ENCODE results near the gene TGM1.

The TGM1 gene

DNA sequence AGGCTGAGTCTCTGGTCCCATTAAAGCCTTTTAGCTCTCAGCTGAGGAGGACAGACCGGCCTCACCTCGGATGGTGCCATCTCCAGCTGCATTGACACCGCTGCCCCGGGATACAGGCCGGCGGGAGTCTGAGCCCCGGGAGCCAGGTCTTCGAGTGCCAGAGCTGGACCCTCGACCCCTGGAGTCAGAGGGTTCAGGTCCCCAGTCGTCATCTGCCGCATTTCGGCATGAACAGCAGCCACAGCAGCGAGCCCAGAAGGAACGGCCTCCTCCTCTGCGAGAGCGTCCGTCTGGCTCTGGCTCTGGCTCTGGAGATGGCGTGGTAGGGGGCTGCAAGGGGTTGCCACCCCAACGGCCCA is 1.0 kb downstream of the TGM1 start:
- no peak for DNase-seq (ENCODE audit: insufficient read length, low spot score)
- TF ChIP-seq, protein P1, sequence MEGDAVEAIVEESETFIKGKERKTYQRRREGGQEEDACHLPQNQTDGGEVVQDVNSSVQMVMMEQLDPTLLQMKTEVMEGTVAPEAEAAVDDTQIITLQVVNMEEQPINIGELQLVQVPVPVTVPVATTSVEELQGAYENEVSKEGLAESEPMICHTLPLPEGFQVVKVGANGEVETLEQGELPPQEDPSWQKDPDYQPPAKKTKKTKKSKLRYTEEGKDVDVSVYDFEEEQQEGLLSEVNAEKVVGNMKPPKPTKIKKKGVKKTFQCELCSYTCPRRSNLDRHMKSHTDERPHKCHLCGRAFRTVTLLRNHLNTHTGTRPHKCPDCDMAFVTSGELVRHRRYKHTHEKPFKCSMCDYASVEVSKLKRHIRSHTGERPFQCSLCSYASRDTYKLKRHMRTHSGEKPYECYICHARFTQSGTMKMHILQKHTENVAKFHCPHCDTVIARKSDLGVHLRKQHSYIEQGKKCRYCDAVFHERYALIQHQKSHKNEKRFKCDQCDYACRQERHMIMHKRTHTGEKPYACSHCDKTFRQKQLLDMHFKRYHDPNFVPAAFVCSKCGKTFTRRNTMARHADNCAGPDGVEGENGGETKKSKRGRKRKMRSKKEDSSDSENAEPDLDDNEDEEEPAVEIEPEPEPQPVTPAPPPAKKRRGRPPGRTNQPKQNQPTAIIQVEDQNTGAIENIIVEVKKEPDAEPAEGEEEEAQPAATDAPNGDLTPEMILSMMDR (IDR thresholded peaks at IDR 0.05; ENCODE audit: insufficient read depth, missing control alignments), result no peak
- FAIRE-seq, result no peak

DNA sequence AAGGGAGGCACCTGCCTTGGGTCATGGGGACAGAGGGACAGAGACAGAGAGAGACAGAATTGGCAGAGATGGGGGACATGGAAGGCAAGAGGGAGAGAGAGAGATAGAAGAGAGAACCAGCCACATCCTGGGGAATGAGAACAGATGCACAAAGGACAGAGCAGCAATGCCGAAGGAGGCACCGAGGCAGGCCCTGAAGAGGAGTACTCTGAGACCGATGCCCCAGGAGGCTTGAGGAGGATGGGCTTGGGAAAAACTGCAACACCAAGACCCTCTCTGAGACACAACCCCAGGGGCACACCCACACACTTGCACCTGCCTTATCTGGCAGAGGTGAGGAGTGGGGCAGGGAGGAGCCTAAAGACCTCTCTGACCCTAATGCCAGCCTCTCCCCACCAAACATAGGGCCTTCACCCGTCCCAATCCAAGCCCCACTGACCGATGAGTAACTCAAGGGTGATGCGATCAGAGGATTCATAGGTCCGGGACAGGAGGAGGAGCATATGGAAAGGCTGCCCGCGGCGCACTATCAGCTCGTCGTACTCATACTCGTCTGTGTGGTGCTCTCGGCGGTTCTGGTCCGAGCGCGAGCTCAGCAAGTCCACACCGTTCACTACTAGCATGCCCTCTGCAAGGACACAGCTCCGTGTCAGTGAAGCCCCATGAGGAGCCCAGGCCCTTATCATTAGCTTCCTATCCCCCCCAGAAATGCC is 1.6 kb downstream of the TGM1 start:
- no peak for FAIRE-seq
- DNase-seq (ENCODE audit: insufficient read length, low spot score), result no peak
- TF ChIP-seq, protein P1 (IDR thresholded peaks at IDR 0.05; ENCODE audit: insufficient read depth, missing control alignments), result no peak

DNA sequence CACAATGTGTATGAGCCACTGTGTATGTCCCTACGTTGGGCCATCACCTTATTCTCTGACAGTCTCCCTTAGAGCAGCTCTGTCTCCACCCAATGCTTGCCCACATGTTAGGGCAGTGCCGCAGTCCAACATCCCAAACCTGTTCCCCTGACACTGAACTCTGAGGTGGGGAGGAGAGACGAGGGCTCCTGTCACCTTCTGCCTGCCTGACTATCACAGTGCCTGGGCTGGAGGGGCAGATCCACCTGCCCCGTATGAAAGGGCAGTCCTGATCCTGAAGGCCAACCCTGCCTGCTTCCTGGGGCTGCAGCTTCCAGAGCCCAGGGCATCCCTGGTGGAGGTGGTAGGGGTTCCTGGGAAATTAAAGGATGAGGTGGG is 2.2 kb downstream of the TGM1 start:
- TF ChIP-seq, protein P1 (IDR thresholded peaks at IDR 0.05; ENCODE audit: insufficient read depth, missing control alignments), result no peak
- DNase-seq (ENCODE audit: insufficient read length, low spot score), result no peak
- FAIRE-seq, result no peak

DNA sequence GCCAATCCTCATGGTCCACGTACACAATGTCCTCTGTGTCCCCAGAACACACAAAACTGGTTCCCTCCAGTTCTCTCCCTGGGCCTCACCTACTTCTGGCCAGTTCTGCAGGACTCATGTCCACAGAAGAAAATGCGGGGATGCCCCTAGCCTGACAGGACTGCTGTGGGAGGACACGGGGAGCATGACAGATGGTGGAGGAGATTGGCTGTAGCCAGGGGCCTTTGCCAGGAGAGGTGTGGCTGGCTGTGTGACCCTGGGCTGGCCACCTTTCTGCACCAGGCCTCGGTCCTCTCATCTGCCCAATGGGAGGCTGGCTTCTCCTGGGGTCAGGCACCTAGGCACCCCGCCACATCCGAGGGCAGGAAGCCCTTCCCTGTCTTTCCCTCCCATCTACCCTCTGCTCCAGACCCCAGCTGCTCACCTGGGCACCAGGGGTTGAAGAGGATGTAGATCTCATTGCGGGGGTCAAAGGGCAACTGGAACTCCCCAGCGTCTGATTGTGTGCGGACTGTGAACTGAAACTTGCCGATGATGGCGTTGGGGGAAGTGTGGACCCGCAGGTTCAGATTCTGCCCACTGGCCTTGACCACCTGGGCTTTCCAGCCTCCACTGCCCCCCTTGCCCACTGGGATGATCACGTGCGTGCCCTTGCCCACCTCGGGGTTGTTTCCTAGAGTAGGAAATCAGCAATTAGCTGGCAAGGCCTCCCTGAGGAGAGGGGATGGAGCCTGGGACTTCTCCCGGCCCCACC is 2.8 kb downstream of the TGM1 start:
- FAIRE-seq (no peak), DNase-seq (ENCODE audit: insufficient read length, low spot score) (no peak)
- TF ChIP-seq, protein P1 (IDR thresholded peaks at IDR 0.05; ENCODE audit: insufficient read depth, missing control alignments), result no peak

DNA sequence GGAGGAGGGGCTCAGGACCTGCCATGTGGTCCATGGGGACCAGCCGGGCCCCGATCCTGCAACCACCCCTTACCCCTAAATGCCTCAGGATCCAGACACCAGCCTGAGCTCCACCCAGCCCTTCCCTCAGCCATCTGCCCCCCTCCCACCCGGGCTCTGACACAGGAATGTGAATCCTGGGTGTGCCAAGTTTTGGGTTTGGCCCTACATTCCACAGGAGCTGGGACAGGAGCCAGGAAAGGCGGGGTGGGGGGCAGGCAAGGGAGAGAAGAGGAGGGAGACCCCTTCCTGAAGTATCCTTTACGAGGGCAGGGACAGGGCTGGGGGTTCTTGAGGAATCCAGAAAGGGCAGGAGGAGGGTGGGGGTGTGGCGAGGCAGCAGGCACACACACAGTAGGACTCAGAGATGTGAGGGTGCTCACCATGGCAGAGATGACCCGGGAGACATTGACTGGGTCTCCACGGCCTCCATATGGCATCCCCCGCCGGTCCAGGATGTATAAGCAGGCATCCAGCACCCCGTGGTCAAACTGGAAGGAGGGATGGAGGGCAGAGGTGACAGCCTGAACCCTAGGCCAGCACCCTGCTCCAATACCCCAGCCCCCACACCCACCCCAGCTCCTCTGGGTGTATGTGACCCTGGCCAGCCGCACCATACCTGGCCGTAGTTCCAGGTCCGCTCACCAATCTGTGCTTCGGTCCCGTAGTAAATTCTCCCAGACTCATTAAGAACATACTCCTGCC is 3.5 kb downstream of the TGM1 start:
- DNase-seq (ENCODE audit: insufficient read length, low spot score) (no peak), FAIRE-seq (no peak)
- TF ChIP-seq, protein P1 (IDR thresholded peaks at IDR 0.05; ENCODE audit: insufficient read depth, missing control alignments), result no peak

DNA sequence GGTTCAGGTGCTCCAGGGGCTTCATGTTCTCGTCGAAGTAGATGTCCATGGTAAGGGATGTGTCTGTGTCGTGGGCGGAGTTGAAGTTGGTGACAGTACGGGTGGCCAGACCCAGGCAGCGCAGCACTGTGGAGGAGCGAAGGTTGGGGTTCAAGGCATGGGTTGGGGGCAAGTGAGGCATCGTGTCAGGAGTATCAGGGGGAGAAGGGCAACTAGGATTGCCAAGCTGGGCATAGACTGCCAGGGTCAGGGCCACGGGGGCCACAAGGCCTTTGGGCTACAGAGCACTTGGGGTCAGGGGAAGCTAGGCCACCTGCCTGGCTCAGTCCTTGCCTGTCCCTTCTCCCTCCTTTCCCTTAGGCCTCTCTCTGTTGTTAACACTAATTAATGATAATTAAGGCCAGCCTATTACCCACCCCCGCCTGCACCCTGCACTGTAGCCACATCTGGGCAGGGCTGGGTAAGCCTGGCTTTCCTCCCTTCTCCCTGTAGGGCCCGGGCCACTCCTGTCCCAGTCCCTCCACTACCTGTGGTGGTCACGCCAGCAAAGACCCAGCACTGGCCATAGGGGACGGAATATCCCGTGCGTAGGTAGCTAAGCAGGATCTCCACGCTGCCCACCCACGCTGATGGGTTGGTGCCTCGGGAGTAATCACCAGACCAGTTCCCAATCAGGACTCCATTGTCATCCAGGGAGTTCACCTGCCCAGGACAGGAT is 4.3 kb downstream of the TGM1 start:
- no peak for FAIRE-seq
- TF ChIP-seq, protein P1 (IDR thresholded peaks at IDR 0.05; ENCODE audit: insufficient read depth, missing control alignments), result no peak
- no peak for DNase-seq (ENCODE audit: insufficient read length, low spot score)

Data from D721Med (cell line).